Muscle of leg (tissue), 11 donors: ENCODE data around the gene MBOAT7. TPM values are rescaled to one million over a fixed set of nuclear protein-coding genes. Genes with fewer than 3 reads are reported as not detected.

Experiments
- DNase-seq: peaks from one replicate; pipeline ENCODE4 v3.0.0; 2013
- H3K27ac ChIP-seq: one replicate; pipeline ENCODE4 v1.5.1; 2013; ENCODE audit warnings: mild to moderate bottlenecking, low read length, control low read depth
- H3K27me3 ChIP-seq: one replicate; pipeline ENCODE4 v1.6.1; 2013; ENCODE audit warnings: low read length; ENCODE audit not compliant: control insufficient read depth, insufficient read depth
- H3K36me3 ChIP-seq: one replicate; pipeline ENCODE4 v1.6.1; 2013; ENCODE audit warnings: low read length; ENCODE audit not compliant: control insufficient read depth, insufficient read depth
- H3K4me1 ChIP-seq: one replicate; pipeline ENCODE4 v1.6.1; 2013; ENCODE audit warnings: low read length; ENCODE audit not compliant: control insufficient read depth, insufficient read depth
- H3K4me3 ChIP-seq: one replicate; pipeline ENCODE4 v1.5.1; 2013; ENCODE audit warnings: low read length, control low read depth
- H3K9me3 ChIP-seq: replicated peaks from 2 replicates; pipeline ENCODE4 v1.6.1; 2013; ENCODE audit warnings: low read depth, low read length; ENCODE audit not compliant: control insufficient read depth
- WGBS: methylation state at CpG from one replicate; pipeline ENCODE4 v1.1.5; 2013; ENCODE audit warnings: missing lambda C conversion rate; ENCODE audit not compliant: insufficient coverage; 5-methylcytosine and 5-hydroxymethylcytosine counted together
- polyA plus RNA-seq, 8 donors: library from polyadenylated mRNA; unstranded; fragments of 120-200 nt; gene quantifications; one replicate each; pipeline versions ENCODE4 v1.2.1 to v1.2.3, GENCODE V29; 2013; ENCODE audit warnings: inconsistent platforms in 1 of 8, low replicate concordance in 1 of 8; ENCODE audit not compliant: insufficient read length in 8 of 8, insufficient read depth in 1 of 8
- total RNA-seq: library from RNA; stranded (reverse); fragments of 120-200 nt; gene quantifications from one replicate; pipeline ENCODE4 v1.2.4, GENCODE V29; 2013

MBOAT7 gene
- total and polyA plus RNA-seq, 9 donors, result 11.1 to 38.3 (median 28.4) TPM

- Histone ChIP-seq H3K9me3 (no peaks in the 10 kb centered on the region), H3K36me3 (peaks cover 26% of the 10 kb centered on the region), H3K4me1 (peaks cover 10% of the 10 kb centered on the region), H3K27me3 (no peaks in the 10 kb centered on the region), H3K4me3 (no peak overlapping the region), H3K27ac (no peak overlapping the region)
- WGBS, result 62% methylated on average over 5 of the region's 10 CpGs
- peak; percentile 89 for DNase-seq
Measured at GRCh38 chr19:54133312-54133956, 55.9 kb downstream of the MBOAT7 start.

DNA sequence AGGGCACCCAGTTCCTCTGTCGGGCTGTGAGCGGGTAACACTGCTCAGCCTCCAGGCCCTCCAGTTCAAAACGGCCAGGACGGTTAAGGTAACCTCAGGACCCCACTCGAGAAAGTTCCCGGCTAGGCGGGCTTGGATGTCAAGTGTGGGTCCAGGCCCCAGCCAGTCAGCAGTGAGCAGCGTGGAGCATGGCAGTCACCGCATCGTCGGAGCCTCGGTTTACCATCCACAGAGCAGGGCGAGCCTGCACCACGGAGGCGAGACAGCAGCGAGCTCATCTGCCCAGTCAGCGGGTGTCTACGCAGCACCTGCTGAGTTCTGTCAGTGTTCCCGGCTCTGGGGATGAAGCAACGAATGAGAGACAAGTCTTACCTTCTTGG lies 59.8 kb downstream of the MBOAT7 start:
- DNase-seq, result no peak
- Histone ChIP-seq H3K36me3 (peaks cover 58% of the 10 kb centered on the region), H3K27me3 (no peaks in the 10 kb centered on the region), H3K27ac (no peak overlapping the region), H3K4me3 (no peak overlapping the region), H3K4me1 (no peaks in the 10 kb centered on the region), H3K9me3 (no peaks in the 10 kb centered on the region)
- 93% methylated on average over 20 of the region's 20 CpGs for whole genome bisulfite sequencing

DNA sequence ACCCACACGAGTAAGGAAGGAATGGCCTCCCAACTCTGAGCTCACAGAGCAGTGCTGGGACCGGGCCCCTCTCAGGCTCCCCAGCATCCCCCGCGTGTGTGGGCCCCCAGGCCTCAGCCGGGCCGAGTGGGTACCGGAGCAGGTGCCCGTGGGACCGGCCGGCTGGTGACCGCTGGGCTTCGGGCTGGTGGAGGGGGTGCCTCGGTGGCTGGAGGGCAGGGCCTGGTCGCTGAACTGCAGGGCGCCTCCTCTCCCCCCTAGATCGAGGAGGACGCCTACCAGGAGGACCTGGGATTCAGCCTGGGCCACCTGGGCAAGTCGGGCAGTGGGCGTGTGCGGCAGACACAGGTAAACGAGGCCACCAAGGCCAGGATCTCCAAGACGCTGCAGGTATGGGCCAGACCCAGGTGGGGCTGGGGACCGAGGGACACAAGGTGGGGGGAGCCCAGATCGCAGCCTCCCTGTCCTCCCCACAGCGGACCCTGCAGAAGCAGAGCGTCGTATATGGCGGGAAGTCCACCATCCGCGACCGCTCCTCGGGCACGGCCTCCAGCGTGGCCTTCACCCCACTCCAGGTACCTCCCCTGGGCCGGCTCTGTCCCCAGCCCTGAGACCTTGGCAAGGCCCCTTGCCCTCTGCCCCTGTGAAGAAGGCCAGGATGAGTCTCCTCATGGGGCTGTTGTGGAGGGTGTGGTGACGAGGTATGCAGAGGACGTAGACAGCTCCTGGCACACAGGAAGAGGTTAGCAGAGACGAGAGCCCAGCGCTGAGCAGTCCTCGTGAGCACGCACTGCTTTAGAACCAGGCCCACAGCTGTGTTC lies 60.4 kb downstream of the MBOAT7 start:
- no peaks in the 10 kb centered on the region for H3K4me1 ChIP-seq
- H3K9me3 ChIP-seq, result no peaks in the 10 kb centered on the region
- H3K27me3 ChIP-seq, result no peaks in the 10 kb centered on the region
- WGBS, result 93% methylated on average over 38 of the region's 41 CpGs
- H3K27ac ChIP-seq, result no peak overlapping the region
- no peak overlapping the region for H3K4me3 ChIP-seq
- H3K36me3 ChIP-seq, result peaks cover 64% of the 10 kb centered on the region
- no peak for DNase-seq

DNA sequence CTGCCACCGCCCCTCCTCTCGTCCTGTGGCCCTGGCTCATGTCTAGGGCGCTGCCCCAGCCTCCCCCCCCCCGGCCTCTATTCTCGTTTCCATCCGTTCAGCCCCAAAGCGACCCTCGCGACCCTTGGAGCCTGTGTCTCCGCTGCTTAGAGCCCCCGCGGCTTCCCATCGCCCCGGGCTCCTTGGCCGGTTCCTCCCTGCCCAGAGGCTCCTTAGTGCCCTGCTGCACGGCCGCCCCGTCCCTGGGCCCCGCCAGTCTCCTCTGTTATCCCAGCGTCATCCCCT lies 61.0 kb downstream of the MBOAT7 start:
- no peaks in the 10 kb centered on the region for H3K9me3 ChIP-seq
- DNase-seq, result no peak
- no peaks in the 10 kb centered on the region for H3K4me1 ChIP-seq
- H3K27ac ChIP-seq, result no peak overlapping the region
- no peaks in the 10 kb centered on the region for H3K27me3 ChIP-seq
- no peak overlapping the region for H3K4me3 ChIP-seq
- peaks cover 71% of the 10 kb centered on the region for H3K36me3 ChIP-seq
- 83% methylated on average over 20 of the region's 20 CpGs for WGBS

- 93% methylated on average over 32 of the region's 44 CpGs for WGBS
- Histone ChIP-seq H3K36me3 (peaks cover 76% of the 10 kb centered on the region), H3K27ac (no peak overlapping the region)
Measured at GRCh38 chr19:54127688-54128440, 61.5 kb downstream of the MBOAT7 start.

GRCh38 chr19:54125713-54126112 lies 63.7 kb downstream of the MBOAT7 start:
- H3K36me3 ChIP-seq, result peaks cover 83% of the 10 kb centered on the region
- no peak for DNase-seq
- no peaks in the 10 kb centered on the region for H3K4me1 ChIP-seq
- H3K4me3 ChIP-seq, result no peak overlapping the region
- no peaks in the 10 kb centered on the region for H3K27me3 ChIP-seq
- no peak overlapping the region for H3K27ac ChIP-seq
- H3K9me3 ChIP-seq, result no peaks in the 10 kb centered on the region
- WGBS, result 89% methylated on average over 9 of the region's 9 CpGs

More at GRCh38 chr19:54127688-54128440, 61.5 kb downstream of the MBOAT7 start:
- no peak overlapping the region for H3K4me3 ChIP-seq
- no peaks in the 10 kb centered on the region for H3K9me3 ChIP-seq
- no peak for DNase-seq
- no peaks in the 10 kb centered on the region for H3K4me1 ChIP-seq
- H3K27me3 ChIP-seq, result no peaks in the 10 kb centered on the region

DNA sequence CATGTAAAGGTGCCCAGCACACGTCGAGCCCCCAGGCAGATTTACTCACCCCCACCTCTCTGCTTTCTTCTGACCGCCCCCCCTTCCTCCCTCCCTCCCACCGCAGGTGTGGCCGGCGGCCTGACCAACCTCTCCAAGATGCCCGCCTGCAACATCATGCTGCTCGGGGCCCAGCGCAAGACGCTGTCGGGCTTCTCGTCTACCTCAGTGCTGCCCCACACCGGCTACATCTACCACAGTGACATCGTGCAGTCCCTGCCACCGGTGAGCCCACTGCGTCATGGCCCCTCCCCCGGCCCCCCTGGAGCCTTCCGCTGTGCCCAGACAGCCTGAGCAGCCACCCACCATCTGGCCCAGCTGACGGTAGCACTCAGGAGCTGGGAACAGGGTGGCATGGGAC lies 65.0 kb downstream of the MBOAT7 start:
- Histone ChIP-seq H3K27ac (no peak overlapping the region), H3K36me3 (peaks cover 91% of the 10 kb centered on the region), H3K4me3 (no peak overlapping the region), H3K4me1 (no peaks in the 10 kb centered on the region), H3K9me3 (no peaks in the 10 kb centered on the region), H3K27me3 (no peaks in the 10 kb centered on the region)
- DNase-seq, result no peak
- WGBS, result 91% methylated on average over 19 of the region's 19 CpGs

- Histone ChIP-seq H3K27me3 (no peaks in the 10 kb centered on the region), H3K36me3 (peaks cover 85% of the 10 kb centered on the region)
- 88% methylated on average over 15 of the region's 17 CpGs for WGBS
Measured at GRCh38 chr19:54123682-54124081, 65.7 kb downstream of the MBOAT7 start.

More at GRCh38 chr19:54123682-54124081, 65.7 kb downstream of the MBOAT7 start:
- Histone ChIP-seq H3K9me3 (no peaks in the 10 kb centered on the region), H3K27ac (no peak overlapping the region), H3K4me1 (no peaks in the 10 kb centered on the region), H3K4me3 (no peak overlapping the region)
- DNase-seq, result no peak
